Esophagus squamous epithelium (tissue), 5 donors: ENCODE measurements around the gene APOBEC3G. TPM values are rescaled to one million over a fixed set of nuclear protein-coding genes. Genes with fewer than 3 reads are reported as not detected.
A peak's percentile ranks its signal among the peaks of the same experiment; 100 is the strongest.

ENCODE experiments used
- DNase-seq: peaks from one replicate; lab custom pipeline; 2025; lab: John Stamatoyannopoulos, UW
- H3K27ac ChIP-seq, 4 donors: fragments of 200-600 bp; sonication (generic); one replicate each; pipeline ENCODE4 v1.5.1; 2016 to 2019; ENCODE audit warnings: mild to moderate bottlenecking in 1 of 4
- H3K27me3 ChIP-seq, 4 donors: fragments of 200-600 bp; sonication (generic); 1 replicate in 3 of 4; 2 replicates in 1 of 4; pipeline versions ENCODE4 v1.5.1 to v1.6.0; 2017 to 2021; ENCODE audit warnings: antibody characterized with exemption in 1 of 4
- H3K36me3 ChIP-seq, 3 donors: fragments of 200-600 bp; sonication (generic); one replicate each; pipeline ENCODE4 v1.5.1; 2016 to 2019
- H3K4me1 ChIP-seq, 3 donors: fragments of 200-600 bp; sonication (generic); one replicate each; pipeline ENCODE4 v1.5.1; 2017 to 2019
- H3K4me3 ChIP-seq, 4 donors: fragments of 200-600 bp; sonication (generic); 1 replicate in 3 of 4; 2 replicates in 1 of 4; pipeline ENCODE4 v1.5.1; 2016 to 2019; ENCODE audit warnings: mild to moderate bottlenecking in 2 of 4, moderate library complexity in 1 of 4
- H3K9me3 ChIP-seq, 3 donors: fragments of 200-600 bp; sonication (generic); one replicate each; pipeline ENCODE4 v1.5.1; 2016 to 2019
- POLR2A ChIP-seq, 4 donors: fragments of 450-650 bp; IDR thresholded peaks; one replicate each; pipeline ENCODE4 v1.6.1; 2017; ENCODE audit warnings: antibody characterized with exemption in 4 of 4, mild to moderate bottlenecking in 4 of 4, moderate library complexity in 3 of 4
- WGBS, 2 donors: methylation state at CpG; one replicate each; pipeline ENCODE4 v1.1.5; 2018; 5-methylcytosine and 5-hydroxymethylcytosine counted together
- intact Hi-C: fragments of 100-400 bp; cut with DNase I; formaldehyde crosslinking; loops from one replicate; pipeline ENCODE4 v1.15.0; 2022
- total RNA-seq, 4 donors: library from RNA; depleted of rRNA; stranded (reverse); fragments of >200 nt; gene quantifications; one replicate each; pipeline ENCODE4 v1.1.0, GENCODE V29; 2016
- TF ChIP-seq, protein P1 (sequence below), 6 experiments: fragments of 450-650 bp in 4 of 6; fragments of 200-600 bp in 2 of 6; sonication (generic) in 2 of 6; IDR thresholded peaks; one replicate each; pipeline ENCODE4 v1.5.1; 2016 to 2019; ENCODE audit warnings: antibody characterized with exemption in 6 of 6, mild to moderate bottlenecking in 4 of 6, moderate library complexity in 4 of 6
- donor health status: DM: yes; HTN: yes; CAD: no.

The APOBEC3G gene
- total RNA-seq, 4 donors from 2014 or later, result 0.91 to 12.1 (median 6.5) TPM

DNA sequence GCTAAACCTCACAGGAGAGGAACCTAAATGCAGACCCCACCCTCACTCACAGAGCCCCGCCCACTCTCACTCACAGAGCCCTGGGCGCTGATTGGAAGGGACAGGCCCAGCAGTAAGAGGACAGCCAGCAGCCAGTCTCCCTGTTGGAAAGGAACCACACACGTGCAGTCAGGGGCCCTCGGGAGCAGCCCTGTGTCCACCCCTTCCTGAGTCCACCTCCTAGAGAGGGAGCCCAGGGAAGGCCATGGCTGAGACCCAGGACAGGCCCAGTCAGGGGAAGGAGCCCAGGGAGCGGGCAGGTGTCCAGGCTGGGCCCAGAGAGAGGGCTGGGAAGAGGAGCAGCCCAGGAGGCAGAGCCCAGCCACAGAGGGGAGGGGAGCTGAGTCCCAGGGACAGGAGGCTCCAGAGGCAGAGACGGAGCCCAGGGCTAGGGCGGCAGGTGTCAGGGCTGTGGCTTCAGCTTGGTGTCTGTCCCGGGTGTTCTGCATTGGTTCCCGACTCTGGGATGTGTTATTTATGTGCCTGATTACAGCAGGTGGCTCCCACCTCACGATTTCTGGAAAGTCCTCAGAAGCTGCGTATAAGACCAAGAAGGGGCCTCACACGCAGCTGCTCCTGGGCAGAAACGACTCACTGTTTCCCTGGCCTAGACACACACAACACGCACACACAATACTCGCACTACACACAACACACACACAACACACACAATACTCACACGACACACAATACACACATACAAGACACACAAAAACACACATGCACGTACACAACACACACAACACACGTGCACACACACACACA lies 11.0 kb downstream of the APOBEC3G start:
- H3K4me1 ChIP-seq, result peaks cover 0 to 16% (median 0%) of the 10 kb centered on the region in 3 donors
- WGBS, 2 donors, result 58 to 68% methylated on average over 6 to 8 of the region's 18 CpGs
- H3K27me3 ChIP-seq, result peaks cover 0 to 11% (median 0%) of the 10 kb centered on the region in 4 donors
- no peak overlapping the region for H3K27ac ChIP-seq
- no peak for DNase-seq
- no peak for TF ChIP-seq POLR2A (IDR thresholded peaks at IDR 0.05)
- TF ChIP-seq, protein P1, sequence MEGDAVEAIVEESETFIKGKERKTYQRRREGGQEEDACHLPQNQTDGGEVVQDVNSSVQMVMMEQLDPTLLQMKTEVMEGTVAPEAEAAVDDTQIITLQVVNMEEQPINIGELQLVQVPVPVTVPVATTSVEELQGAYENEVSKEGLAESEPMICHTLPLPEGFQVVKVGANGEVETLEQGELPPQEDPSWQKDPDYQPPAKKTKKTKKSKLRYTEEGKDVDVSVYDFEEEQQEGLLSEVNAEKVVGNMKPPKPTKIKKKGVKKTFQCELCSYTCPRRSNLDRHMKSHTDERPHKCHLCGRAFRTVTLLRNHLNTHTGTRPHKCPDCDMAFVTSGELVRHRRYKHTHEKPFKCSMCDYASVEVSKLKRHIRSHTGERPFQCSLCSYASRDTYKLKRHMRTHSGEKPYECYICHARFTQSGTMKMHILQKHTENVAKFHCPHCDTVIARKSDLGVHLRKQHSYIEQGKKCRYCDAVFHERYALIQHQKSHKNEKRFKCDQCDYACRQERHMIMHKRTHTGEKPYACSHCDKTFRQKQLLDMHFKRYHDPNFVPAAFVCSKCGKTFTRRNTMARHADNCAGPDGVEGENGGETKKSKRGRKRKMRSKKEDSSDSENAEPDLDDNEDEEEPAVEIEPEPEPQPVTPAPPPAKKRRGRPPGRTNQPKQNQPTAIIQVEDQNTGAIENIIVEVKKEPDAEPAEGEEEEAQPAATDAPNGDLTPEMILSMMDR (IDR thresholded peaks at IDR 0.05), result no peak
- no peaks in the 10 kb centered on the region for H3K36me3 ChIP-seq
- H3K9me3 ChIP-seq, result no peaks in the 10 kb centered on the region
- intact Hi-C loops, result no loop called here
- H3K4me3 ChIP-seq, result no peak overlapping the region

DNA sequence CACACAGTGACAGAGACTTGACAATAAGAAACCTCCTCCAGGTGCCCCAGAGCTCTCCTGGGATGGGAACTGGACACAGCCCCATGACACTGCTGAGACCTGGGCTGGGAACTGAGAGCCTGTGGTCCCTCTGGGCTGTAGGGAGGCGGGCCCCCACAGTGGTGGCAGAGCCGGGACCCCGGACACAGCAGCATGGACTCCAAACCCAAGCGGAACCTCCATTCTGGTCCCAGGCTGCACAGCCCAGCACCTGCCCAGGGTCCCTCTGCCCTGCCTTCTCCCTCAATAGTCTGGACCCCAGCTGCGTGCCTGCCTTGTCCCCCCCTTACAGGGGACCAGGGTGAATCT lies 11.6 kb downstream of the APOBEC3G start:
- Histone ChIP-seq H3K27me3 (peaks cover 0 to 11% (median 0%) of the 10 kb centered on the region in 4 donors), H3K4me3 (no peak overlapping the region), H3K27ac (no peak overlapping the region), H3K4me1 (peaks cover 0 to 13% (median 0%) of the 10 kb centered on the region in 3 donors), H3K9me3 (no peaks in the 10 kb centered on the region), H3K36me3 (no peaks in the 10 kb centered on the region)
- no peak for DNase-seq
- TF ChIP-seq, protein P1 (IDR thresholded peaks at IDR 0.05), result no peak
- TF ChIP-seq POLR2A (IDR thresholded peaks at IDR 0.05), result no peak
- intact Hi-C loops, result no loop called here
- WGBS, 2 donors, result 75% methylated on average over 2 of the region's 5 CpGs; no CpG with 5 or more reads in 1 of the 2 donors

- H3K4me1 ChIP-seq, result peaks cover 0 to 13% (median 0%) of the 10 kb centered on the region in 3 donors
- intact Hi-C loops, result no loop called here
- H3K27ac ChIP-seq, result peak overlapping the region in 2 of 4 donors; percentile 31 to 73
- 44 to 57% methylated on average over 3 to 6 of the region's 6 CpGs for WGBS, 2 donors
- H3K36me3 ChIP-seq, result no peaks in the 10 kb centered on the region
- H3K4me3 ChIP-seq, result no peak overlapping the region
- DNase-seq, result no peak
- TF ChIP-seq POLR2A (IDR thresholded peaks at IDR 0.05), result no peak
- TF ChIP-seq, protein P1 (IDR thresholded peaks at IDR 0.05), result no peak
- peaks cover 0 to 11% (median 0%) of the 10 kb centered on the region in 4 donors for H3K27me3 ChIP-seq
- no peaks in the 10 kb centered on the region for H3K9me3 ChIP-seq
Observed at GRCh38 chr22:39089928-39090327, 12.9 kb downstream of the APOBEC3G start.

GRCh38 chr22:39090426-39091064 lies 13.5 kb downstream of the APOBEC3G start:
- Histone ChIP-seq H3K27me3 (peaks cover 0 to 11% (median 0%) of the 10 kb centered on the region in 4 donors), H3K9me3 (no peaks in the 10 kb centered on the region), H3K36me3 (no peaks in the 10 kb centered on the region), H3K4me3 (no peak overlapping the region), H3K4me1 (peaks cover 0 to 17% (median 0%) of the 10 kb centered on the region in 3 donors), H3K27ac (peak overlapping the region in 2 of 4 donors; percentile 31 to 73)
- no peak for DNase-seq
- TF ChIP-seq POLR2A (IDR thresholded peaks at IDR 0.05), result no peak
- TF ChIP-seq, protein P1 (IDR thresholded peaks at IDR 0.05), result no peak
- intact Hi-C loops, result no loop called here
- WGBS, 2 donors, result 48 to 60% methylated on average over 2 to 5 of the region's 15 CpGs
